COR-L47 (cell line): ENCODE data around the gene CREB3.

Source experiments
- DNase-seq: peaks from one replicate; lab custom pipeline; 2025; lab: John Stamatoyannopoulos, UW

Gene CREB3

DNA sequence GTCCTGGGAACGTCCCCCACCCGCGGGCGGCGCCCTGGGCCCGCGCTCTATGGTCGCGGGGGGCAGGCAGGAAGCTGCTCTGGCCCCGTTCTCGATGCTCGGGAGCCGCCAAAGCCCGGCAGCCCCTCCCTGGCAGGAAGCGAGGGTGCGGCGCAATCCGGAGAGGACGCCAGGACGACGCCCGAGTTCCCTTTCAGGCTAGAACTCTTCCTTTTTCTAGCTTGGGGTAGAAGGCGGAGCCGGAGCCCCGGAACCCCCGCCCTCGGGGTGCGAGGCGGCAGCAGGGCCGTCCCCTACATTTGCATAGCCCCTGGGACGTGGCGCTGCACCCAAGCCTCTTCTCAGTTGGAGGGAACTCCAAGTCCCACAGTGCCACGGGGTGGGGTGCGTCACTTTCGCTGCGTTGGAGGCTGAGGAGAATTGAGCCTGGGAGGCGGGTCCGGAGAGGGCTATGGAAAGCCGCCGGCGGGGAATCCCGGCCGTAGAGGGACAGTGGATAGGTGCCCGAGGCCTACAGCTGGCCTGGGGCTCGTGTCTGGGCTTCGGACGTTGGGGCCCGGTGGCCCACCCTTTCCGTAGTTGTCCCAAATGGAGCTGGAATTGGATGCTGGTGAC is at the start of gene CREB3, which contains the start of gene TLN1:
Gene CREB3 (plus strand): TSS at position 482 of the 615 bp plus-strand sequence. CDS start 107 bp downstream, at position 589.
Gene TLN1 (minus strand): TSS at position 11 of the 615 bp plus-strand sequence. CDS start 6,501 bp downstream, outside the sequence.
- peak; percentile 97 for DNase-seq

DNA sequence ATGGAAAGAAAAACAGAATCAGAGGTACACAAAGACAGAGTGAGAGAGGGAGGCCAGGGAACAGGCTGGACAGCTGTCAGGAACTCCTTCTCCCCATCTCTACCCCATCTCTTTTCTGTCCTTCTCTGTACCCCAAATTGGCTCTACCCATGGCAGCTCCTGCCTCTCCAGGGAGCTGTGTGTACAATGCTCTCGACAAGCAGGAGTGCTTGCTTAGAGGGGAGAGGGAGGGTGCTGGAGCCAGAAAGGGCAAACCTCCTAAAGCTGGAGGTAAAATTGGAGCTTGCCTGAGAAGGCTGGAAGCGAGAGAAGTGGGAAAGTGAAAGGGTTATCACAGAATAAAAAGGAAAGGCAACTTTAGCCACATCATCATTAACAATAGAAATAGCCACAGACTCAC is 49.1 kb upstream of the CREB3 start:
- DNase-seq, result no peak

DNA sequence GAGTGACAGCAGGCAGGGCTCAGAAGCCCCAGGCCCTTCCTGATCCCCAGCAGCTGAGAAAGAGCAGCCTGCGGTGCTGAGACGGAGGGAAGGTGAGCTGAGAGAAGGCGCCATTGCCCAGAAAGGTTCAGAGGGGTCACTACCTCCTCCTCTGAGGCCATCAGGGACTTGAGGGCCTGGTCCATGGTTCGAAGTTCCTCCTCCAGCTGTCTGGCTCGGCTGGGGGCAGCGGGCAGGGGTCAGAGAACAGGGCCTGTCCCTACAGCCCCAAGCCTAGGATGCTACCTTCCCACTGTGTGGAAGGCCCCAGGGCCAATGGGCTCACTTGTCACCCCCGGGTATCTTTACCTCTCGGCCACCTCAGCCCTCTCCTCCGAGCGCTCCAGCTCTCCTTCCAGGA is 47.5 kb upstream of the CREB3 start:
- no peak for DNase-seq

- DNase-seq, result no peak
Measured at GRCh38 chr9:35685506-35685905, 47.0 kb upstream of the CREB3 start.

DNA sequence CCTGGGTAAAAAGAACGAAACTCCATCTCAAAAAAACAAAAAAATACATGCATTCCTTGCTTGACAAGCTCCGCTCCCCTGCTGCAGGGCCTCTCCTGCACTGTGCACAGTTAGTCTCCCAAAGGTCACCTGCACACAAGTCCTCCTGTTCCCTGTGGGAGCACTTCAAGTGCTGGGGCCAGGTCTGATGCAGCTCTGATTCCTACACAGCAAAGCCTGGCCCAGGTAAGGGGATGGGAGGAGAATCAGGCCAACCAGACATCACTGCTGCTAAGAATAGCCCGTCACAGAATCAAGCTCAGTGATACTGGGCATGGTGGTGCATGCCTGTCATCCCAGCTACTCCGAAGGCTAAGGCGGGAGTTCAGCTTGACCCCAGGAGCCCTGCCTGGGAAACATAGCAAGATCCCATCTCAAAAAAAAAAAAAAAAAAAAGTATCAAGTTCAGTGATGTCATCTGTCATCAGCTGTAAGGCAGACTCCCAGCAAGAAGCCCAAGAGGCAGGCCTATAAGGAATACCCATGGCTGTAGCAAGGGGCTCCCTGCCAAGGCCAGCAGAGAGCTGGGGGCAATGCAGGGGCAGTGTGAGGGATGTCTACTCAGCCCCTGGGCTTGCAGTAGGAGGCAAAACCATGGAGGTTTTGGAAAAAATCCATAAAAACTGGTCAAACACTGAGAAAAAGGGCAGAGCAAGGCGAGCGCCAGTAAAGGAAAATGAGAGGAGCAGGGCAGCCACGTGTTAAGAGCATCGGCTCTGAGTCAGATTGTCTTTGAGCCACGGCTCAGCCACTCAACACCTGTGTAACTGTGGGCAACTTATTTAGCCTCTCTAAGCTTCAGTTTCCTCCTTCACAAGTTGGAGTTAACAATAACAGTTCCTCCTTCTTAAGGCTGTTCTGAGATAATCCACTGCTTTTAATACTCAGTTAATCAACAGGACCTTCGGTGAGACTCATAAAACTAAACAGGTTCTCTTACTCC is 46.0 kb upstream of the CREB3 start:
- no peak for DNase-seq

- no peak for DNase-seq
Measured at GRCh38 chr9:35687306-35687705, 45.2 kb upstream of the CREB3 start.

DNA sequence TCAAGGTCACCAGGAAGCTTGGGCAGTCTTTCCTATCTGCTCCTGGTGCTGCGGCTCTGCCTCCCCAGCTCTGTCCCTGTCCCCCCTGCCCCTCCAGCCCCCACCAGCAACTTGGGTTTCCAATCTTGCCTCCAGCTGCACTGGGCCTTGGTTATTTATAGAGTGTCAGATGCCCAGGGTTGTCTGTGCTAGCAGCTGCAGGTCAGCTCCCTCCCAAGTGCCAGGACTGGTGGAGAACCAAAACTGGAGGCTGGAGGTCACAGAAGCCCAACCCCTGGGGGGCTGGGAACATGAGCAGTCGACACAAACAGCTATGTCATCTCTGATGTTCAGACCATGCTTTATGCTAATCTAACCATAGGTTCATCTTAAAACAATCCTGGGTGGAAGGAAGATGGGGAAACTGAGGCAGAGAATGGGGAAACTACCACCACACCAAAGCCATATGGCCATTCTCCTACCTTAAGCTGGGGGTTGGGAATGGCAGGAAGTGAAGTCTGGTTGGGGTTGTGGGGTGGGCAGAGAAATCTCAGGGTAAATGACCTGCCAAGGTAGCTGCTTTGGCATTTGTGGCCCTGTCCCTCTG is 44.4 kb upstream of the CREB3 start:
- DNase-seq, result no peak

- no peak for DNase-seq
Measured at GRCh38 chr9:35688558-35689541, 43.6 kb upstream of the CREB3 start.

DNA sequence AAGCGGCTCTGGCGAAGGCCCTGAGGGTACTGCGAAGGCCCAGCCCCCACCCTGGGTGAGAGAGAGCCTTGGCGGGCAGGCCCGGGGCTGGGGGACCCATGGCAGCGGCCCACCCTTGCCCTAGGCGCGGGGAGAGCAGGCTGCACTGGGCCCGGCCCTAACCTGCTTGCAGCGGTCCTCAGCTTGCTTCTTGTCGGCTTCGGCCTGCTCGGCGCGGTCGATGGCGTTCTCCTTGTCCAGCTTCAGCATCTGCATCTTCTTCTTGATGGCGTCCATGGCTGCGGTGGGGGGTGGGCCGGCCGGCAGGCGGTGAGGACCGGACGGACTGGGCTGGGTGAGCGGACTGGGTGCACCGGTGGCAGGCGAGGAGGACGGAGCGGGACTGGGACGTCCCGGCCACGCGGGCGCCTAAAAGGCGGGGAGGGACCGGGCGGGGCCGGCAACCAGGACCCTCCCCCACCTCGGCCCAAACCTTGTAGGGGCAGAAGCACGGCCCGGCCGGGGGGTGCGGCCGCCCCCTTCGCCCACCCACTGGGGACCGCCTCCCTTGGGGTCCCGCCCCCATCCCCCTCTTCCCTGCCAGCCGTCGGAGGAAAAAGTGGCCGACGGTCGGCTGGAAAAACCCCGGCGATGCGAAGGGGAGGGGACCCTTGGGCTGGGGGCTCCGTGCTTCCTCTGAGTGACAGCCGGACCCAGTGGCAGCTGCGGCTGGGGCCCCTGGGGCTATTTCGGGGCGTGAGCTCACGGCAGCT is 42.7 kb upstream of the CREB3 start, which contains the start of gene TPM2:
Gene TPM2 (minus strand): TSS at position 384 of the 752 bp plus-strand sequence. CDS start 108 bp downstream, at position 276.
- no peak for DNase-seq

DNA sequence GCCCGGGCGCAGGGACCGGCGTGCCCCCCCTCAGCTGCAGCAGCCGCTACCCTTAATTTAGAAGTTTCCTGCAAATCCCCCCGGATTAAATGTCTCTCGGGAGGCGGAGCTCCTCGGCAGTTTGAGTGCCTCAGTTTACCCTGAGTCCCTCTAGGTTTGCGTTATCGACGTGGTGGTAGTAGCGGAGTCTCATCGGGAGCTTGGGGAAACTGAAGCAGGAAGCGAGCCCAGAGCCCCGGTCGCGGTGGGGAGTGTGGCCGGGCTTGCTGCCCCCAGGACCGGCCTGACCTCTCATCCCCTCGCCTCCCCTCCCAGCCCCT is 42.2 kb upstream of the CREB3 start:
- DNase-seq, result no peak

DNA sequence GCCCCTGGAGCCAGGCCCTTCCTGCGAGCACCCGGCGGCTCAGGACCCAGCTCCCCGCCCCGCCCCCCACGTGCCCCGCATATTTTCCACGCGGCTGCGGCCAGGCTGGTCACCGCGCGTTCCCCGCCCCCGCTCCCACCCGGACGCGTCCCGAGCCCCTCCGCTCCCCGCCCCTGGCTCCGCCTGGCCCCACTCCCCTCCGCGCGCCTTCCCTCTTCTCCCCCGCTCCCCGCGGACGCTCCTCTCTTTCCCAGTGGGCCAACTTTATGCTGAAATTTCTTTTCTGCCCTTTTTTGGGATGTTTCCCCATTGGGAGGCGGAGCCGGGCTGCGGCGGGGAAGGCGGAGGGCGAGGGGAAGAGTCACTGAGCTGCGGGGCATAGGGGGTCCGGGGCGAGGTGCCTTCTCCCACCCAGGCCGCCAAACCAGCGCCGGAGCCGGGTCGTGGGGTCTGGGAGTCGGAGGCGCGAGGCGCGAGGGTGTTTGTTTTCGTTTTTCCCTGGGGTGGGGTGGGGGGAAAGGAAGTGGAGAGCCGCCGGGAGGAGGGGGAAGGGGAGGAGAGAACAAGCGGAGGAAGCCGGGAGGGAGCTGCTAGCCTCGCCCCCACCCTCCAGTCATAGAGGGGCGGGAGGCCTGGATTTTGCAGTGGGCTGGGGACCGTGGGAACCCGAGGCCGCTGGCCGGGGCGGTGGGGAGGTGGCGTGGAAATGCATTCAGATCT is 41.7 kb upstream of the CREB3 start:
- DNase-seq, result peak; percentile 21

DNA sequence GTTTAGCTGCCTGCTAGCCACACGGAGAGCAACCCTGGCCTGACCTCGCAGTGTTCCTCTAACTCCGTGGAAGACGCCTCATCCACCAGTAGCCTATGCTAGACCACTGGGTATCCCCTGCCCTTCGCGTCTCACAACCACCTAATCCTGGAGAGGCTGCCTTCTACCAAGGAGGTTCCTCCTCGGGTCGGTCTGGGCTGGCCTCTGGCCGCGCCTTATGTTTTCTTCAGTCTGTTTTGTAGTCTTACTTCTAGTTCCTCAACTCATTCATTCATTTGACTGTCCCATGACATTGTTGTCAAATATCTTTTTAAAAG is 41.2 kb upstream of the CREB3 start:
- DNase-seq, result no peak

DNA sequence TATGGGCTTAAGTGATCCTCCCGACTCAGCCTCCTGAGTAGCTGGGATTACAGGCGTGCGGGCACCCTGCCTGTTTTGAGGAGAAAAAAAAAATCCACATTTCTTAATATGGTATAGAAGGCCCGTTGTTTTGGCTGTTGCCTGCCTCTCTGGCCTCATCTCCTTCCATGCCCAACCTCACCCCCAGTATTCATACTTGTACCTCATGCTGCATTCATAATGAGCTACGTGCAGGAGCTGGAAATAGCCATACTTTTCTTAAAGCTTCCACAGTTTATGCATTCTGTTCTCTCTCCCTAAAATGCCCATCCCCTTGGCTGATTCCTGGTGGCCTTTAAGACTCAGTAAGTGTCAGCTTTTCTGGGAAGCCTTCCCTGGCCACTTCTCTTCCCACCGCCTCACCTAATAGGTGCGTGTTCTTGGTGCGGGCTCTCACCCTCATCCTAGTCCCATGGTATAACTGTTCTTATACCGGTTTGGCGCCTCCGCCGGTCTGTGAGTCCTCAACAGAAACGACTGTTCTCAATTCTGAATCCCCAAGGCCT is 40.6 kb upstream of the CREB3 start:
- no peak for DNase-seq

DNA sequence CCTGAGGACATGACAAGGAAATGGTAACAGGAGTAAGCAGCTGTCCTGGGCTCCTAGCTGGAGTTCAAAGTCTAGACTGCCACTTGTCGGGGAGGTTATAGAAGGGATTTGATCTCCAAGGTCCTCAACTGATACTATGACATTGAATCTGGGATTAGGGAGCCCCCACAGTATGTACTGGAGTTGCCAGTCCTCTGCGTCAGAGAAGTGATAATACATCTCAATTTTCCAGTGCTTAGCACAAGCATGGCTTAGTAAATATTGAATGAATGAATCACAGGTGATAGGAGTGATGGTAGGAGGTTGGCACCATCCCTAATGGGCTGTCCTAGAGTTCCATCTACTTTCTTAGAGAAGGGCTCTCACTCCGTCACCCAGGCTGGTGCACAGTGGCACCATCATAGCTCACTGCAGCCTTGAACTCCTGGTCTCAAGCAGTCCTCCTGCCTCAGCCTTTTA is 36.5 kb upstream of the CREB3 start:
- no peak for DNase-seq

- DNase-seq, result peak; percentile 6
Measured at GRCh38 chr9:35696520-35697215, 35.8 kb upstream of the CREB3 start.

- DNase-seq, result no peak
Measured at GRCh38 chr9:35697486-35697885, 35.0 kb upstream of the CREB3 start.

DNA sequence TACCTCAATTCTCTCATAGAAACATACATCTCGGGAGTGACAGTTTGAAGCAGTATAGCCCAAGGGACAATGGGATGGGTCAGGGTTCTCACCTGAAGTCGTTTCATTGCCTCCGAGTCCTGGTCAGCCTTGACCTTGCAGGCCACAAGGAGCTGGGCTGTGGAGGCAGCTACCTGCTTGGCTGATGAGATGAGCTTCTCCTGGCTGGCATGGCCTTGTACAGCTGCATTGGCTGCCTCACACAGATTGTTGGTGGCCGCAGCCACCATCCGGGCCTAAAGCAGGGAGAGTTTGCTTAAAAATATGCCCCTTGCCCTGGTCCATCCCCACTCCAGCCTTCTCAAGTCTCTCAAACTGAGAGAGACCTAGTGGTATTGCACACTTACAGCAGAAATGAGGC is 34.2 kb upstream of the CREB3 start:
- DNase-seq, result no peak

DNA sequence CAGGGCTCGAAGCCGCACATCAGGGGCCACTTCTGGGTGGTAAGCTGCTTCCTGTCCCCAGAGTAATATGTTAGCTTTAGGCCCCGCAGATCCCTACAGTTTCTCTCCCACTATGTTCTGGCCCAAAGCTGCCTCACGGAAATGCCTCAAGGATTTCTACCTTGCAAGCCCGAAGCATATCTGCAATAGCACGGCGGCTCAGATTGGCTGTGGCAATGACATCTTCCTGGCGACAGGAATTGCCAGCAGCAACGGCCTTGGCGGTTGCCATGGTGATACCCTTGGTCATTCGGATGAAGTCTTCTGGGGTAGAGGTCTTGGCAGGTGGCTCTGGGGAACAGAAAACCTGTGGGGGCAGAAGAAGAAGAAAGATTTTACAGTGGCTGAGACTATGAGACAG is 32.4 kb upstream of the CREB3 start:
- no peak for DNase-seq

DNA sequence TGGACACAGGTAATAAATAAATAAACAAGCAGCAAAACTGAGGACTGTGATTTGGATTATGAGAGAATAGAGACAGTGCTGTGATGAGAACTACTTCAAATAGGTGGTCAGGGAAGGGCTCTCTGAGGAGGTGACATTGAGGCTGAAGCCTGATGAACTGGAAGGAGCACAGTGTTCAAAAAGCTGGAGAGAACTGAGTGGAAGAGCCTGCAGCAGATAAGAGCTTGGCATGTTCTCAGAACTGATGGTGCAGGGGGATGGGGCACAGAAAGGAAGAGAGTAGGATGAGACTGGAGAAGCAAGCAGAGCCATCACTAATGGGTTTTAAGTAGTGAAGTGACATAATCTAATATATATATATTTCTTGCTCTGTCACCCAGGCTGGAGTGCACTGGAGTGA is 31.5 kb upstream of the CREB3 start:
- DNase-seq, result no peak
